Hepatocyte (in vitro differentiated cells): ENCODE data around the gene OSR1.

Experiments
- CTCF ChIP-seq: fragments of 200-600 bp; sonication (generic); IDR thresholded peaks from 2 replicates; pipeline ENCODE4 v1.5.1; 2016; ENCODE audit warnings: antibody characterized with exemption, mild to moderate bottlenecking; ENCODE audit not compliant: poor library complexity
- EZH2phosphoT487 ChIP-seq: fragments of 200-600 bp; sonication (generic); IDR thresholded peaks from one replicate; pipeline ENCODE4 v1.6.1; 2018; ENCODE audit warnings: antibody characterized with exemption, mild to moderate bottlenecking, low read depth, moderate library complexity; ENCODE audit not compliant: unreplicated experiment, severe bottlenecking

DNA sequence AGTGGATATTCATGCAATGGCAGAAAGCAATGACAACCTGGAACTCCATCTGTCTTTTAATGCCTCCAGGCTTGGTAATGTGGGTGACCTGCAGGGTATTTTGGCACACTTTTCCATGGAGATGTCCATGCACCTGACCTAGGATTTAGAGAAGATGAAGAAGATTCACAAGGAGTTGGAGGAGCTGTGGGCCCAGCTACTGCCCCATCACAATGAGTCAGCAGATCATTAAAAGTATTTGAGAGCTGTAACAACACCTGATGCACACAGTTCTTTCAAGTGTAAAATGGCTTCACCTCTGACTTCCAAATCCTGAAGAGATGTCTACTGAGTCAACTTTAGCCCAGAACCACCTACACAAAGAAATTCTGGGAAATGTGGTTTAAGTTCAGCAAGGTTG, 22.1 kb upstream of the OSR1 start:
- TF ChIP-seq CTCF, result no peak
- no peak for TF ChIP-seq EZH2phosphoT487
